ENCODE data around the gene MYRF. TPM values are rescaled to one million over a fixed set of nuclear protein-coding genes. Genes with fewer than 3 reads are reported as not detected.

The MYRF gene
- total and polyA plus RNA-seq, 2 donors (not counting 3 experiments of a cell fraction or from before 2014, with no cell fraction given), result 0.82 to 0.98 TPM

- Histone ChIP-seq H3K9ac (replicated peaks; ENCODE audit: extremely low read depth, insufficient read depth, low read length) (no peak overlapping the region), H3K36me3 (ENCODE audit: control insufficient read depth in 2 of 2, extremely low read depth in 1 of 2, insufficient read depth in 2 of 2, low read length in 2 of 2) (peaks cover 0 to 25% of the 10 kb centered on the region in 2 experiments), H3K4me2 (ENCODE audit: insufficient read depth, low read length) (no peak overlapping the region), H3K79me2 (ENCODE audit: control insufficient read depth, insufficient read depth, low read length) (no peaks in the 10 kb centered on the region), H2AFZ (ENCODE audit: low read depth, low read length) (no peak overlapping the region), H3K9me1 (replicated peaks; ENCODE audit: control insufficient read depth, extremely low read depth, insufficient read depth, low read length) (no peaks in the 10 kb centered on the region), H3K4me1 (ENCODE audit: control insufficient read depth, extremely low read depth, insufficient read depth, low read length) (no peaks in the 10 kb centered on the region), H3K4me3 (replicated peaks in 1 of 3; ENCODE audit: insufficient read depth in 1 of 3, low read depth in 1 of 3, low read length in 3 of 3) (no peak overlapping the region), H3K9me3 (replicated peaks; ENCODE audit: control insufficient read depth, insufficient read depth, low read length) (no peaks in the 10 kb centered on the region), H3K27ac (ENCODE audit: insufficient read depth, low read depth, low read length) (no peak overlapping the region), H4K20me1 (replicated peaks; ENCODE audit: control insufficient read depth, extremely low read depth, insufficient read depth, low read length) (no peaks in the 10 kb centered on the region), H3K27me3 (ENCODE audit: control insufficient read depth in 2 of 2, insufficient read depth in 2 of 2, low read length in 2 of 2) (no peaks in the 10 kb centered on the region)
- FAIRE-seq, result no peak
- BruUV-seq (replicated peaks), result no TSS peak
- no peak for DNase-seq (ENCODE audit: low read depth, low spot score)
- ChIA-PET POLR2A (no interaction called here), CTCF (interaction anchor here (1.2 to 1.5 kb wide), 2 partner anchors 10 to 15 kb away, joined by 3 to 5 read pairs; no protein-coding TSS in a partner anchor)
- no peak for TF ChIP-seq MAX (IDR thresholded peaks at IDR 0.05; ENCODE audit: insufficient read depth, insufficient read length)
- no peak for TF ChIP-seq GATA2 (IDR thresholded peaks at IDR 0.05; ENCODE audit: insufficient read depth, insufficient read length, low read depth, low read length)
- TF ChIP-seq MYC (IDR thresholded peaks at IDR 0.05; ENCODE audit: low read depth, low read length), result no peak
- no peak for TF ChIP-seq FOS (IDR thresholded peaks at IDR 0.05; ENCODE audit: borderline replicate concordance, insufficient read depth, low read length)
- TF ChIP-seq CTCF (IDR thresholded peaks at IDR 0.05; ENCODE audit: extremely low read depth in 1 of 2, insufficient read depth in 1 of 2, low read depth in 1 of 2, low read length in 2 of 2), result no peak
- TF ChIP-seq JUN (IDR thresholded peaks at IDR 0.05; ENCODE audit: borderline replicate concordance, insufficient read depth, insufficient read length, low read depth), result no peak
- TF ChIP-seq EZH2 (IDR thresholded peaks at IDR 0.05; ENCODE audit: borderline replicate concordance, low read depth, low read length, severe bottlenecking), result no peak
- no peak for TF ChIP-seq POLR2AphosphoS5 (IDR thresholded peaks at IDR 0.05; ENCODE audit: insufficient read depth, low read depth, low read length)
- TF ChIP-seq POLR2A (IDR thresholded peaks at IDR 0.05; ENCODE audit: low read depth, low read length), result no peak
- dilution Hi-C loops (cut with MboI; ENCODE audit: extremely low pct_ligation_motif_present, low sequenced_read_pairs), result no loop called here
- intact Hi-C loops (cut with micrococcal nuclease), result no loop called here
Measured at GRCh38 chr11:61782299-61782698, 29.9 kb downstream of the MYRF start.
